Common myeloid progenitor, CD34-positive (primary cell): Measurements from ENCODE around the gene DACH2.
"Not testable (repeated sequence)": the region's sequence is repeated elsewhere in the genome, so short reads cannot be mapped to it uniquely, and the experiment has no call there.

Experiments used
- CTCF ChIA-PET: fragments of 350-600 bp; sonication (Branson Sonifier 250); formaldehyde crosslinking; loops from one replicate; lab custom pipeline; 2021; ENCODE audit warnings: antibody characterized with exemption; lab: Charles Lee
- POLR2A ChIA-PET: fragments of 350-600 bp; sonication (Branson Sonifier 250); formaldehyde crosslinking; loops from one replicate; lab custom pipeline; 2021; ENCODE audit warnings: antibody characterized with exemption; lab: Charles Lee
- DNase-seq, 3 donors: peaks; one replicate each; pipeline versions ENCODE4 v3.0.0 to v3.0.0-alpha.2; 2013
- H3K27ac ChIP-seq, 2 experiments: 1 replicate in 1 of 2; 2 replicates in 1 of 2; pipeline ENCODE4 v1.7.0; 2013; ENCODE audit warnings: inconsistent platforms in 2 of 2, low read length in 2 of 2, mild to moderate bottlenecking in 2 of 2, low read depth in 1 of 2, moderate library complexity in 1 of 2; ENCODE audit not compliant: severe bottlenecking in 2 of 2, insufficient read depth in 1 of 2, poor library complexity in 1 of 2
- H3K27me3 ChIP-seq, 5 experiments: replicated peaks in 2 of 5; 1 replicate in 3 of 5; 2 replicates in 2 of 5; pipeline versions ENCODE4 v1.6.1 to v1.7.0; 2013; ENCODE audit warnings: low read length in 4 of 5, mild to moderate bottlenecking in 2 of 5, moderate library complexity in 2 of 5, inconsistent platforms in 1 of 5; ENCODE audit not compliant: insufficient read depth in 5 of 5, control insufficient read depth in 4 of 5
- H3K36me3 ChIP-seq, 4 experiments: 1 replicate in 2 of 4; 2 replicates in 2 of 4; pipeline versions ENCODE4 v1.6.1 to v1.7.0; 2013; ENCODE audit warnings: low read length in 3 of 4, control low read depth in 1 of 4, mild to moderate bottlenecking in 1 of 4; ENCODE audit not compliant: control insufficient read depth in 4 of 4, insufficient read depth in 4 of 4
- H3K4me1 ChIP-seq, 4 experiments: 1 replicate in 3 of 4; 2 replicates in 1 of 4; pipeline versions ENCODE4 v1.6.1 to v1.7.1; 2013; ENCODE audit warnings: low read length in 3 of 4, mild to moderate bottlenecking in 3 of 4, control low read depth in 1 of 4, inconsistent platforms in 1 of 4, moderate library complexity in 1 of 4; ENCODE audit not compliant: control insufficient read depth in 4 of 4, insufficient read depth in 4 of 4; ENCODE audit errors: control extremely low read depth in 1 of 4
- H3K4me3 ChIP-seq, 7 experiments: 1 replicate in 4 of 7; 2 replicates in 3 of 7; pipeline versions ENCODE4 v1.5.1 to v1.7.0; 2013; ENCODE audit warnings: mild to moderate bottlenecking in 7 of 7, low read length in 6 of 7, moderate library complexity in 6 of 7, inconsistent platforms in 2 of 7, low read depth in 2 of 7, control low read depth in 1 of 7; ENCODE audit not compliant: insufficient read depth in 4 of 7, control insufficient read depth in 1 of 7; ENCODE audit errors: extremely low read depth in 1 of 7
- H3K9me3 ChIP-seq, 5 experiments: 1 replicate in 4 of 5; 2 replicates in 1 of 5; pipeline versions ENCODE4 v1.6.1 to v1.7.1; 2013; ENCODE audit warnings: low read length in 4 of 5, mild to moderate bottlenecking in 2 of 5, inconsistent platforms in 1 of 5, low read depth in 1 of 5, moderate library complexity in 1 of 5; ENCODE audit not compliant: control insufficient read depth in 4 of 5, insufficient read depth in 2 of 5; ENCODE audit errors: control extremely low read depth in 1 of 5
- WGBS: methylation state at CpG from one replicate; pipeline ENCODE4 v1.1.5; 2013; ENCODE audit not compliant: insufficient coverage; 5-methylcytosine and 5-hydroxymethylcytosine counted together

The DACH2 gene

GRCh38 chrX:86181325-86181724, 33.1 kb downstream of the DACH2 start:
- H3K9me3 ChIP-seq, H3K27me3 ChIP-seq, H3K4me3 ChIP-seq, DNase-seq, H3K4me1 ChIP-seq, POLR2A ChIA-PET, CTCF ChIA-PET, H3K27ac ChIP-seq, H3K36me3 ChIP-seq: not testable (repeated sequence)
- no CpG with 5 or more reads among the region's 7 CpGs for WGBS

GRCh38 chrX:86192827-86193226, 44.6 kb downstream of the DACH2 start:
- WGBS, result no CpG with 5 or more reads among the region's 1 CpG
- CTCF ChIA-PET, result no interaction called here
- Histone ChIP-seq H3K4me3 (no peak overlapping the region), H3K9me3 (no peaks in the 10 kb centered on the region), H3K27me3 (peaks cover 0 to 2% (median 0%) of the 10 kb centered on the region in 5 experiments), H3K27ac (no peak overlapping the region), H3K4me1 (no peaks in the 10 kb centered on the region), H3K36me3 (no peaks in the 10 kb centered on the region)
- POLR2A ChIA-PET, result no interaction called here
- no peak for DNase-seq

GRCh38 chrX:86194758-86195157, 46.5 kb downstream of the DACH2 start:
- H3K27ac ChIP-seq, result no peak overlapping the region
- DNase-seq, result no peak
- H3K4me1 ChIP-seq, result no peaks in the 10 kb centered on the region
- 92% methylated on average over 4 of the region's 6 CpGs for WGBS
- CTCF ChIA-PET, result no interaction called here
- H3K36me3 ChIP-seq, result no peaks in the 10 kb centered on the region
- POLR2A ChIA-PET, result no interaction called here
- no peak overlapping the region for H3K4me3 ChIP-seq
- H3K9me3 ChIP-seq, result no peaks in the 10 kb centered on the region
- H3K27me3 ChIP-seq, result peaks cover 0 to 2% (median 0%) of the 10 kb centered on the region in 5 experiments

GRCh38 chrX:86195343-86195742, 47.1 kb downstream of the DACH2 start:
- Histone ChIP-seq H3K4me1 (no peaks in the 10 kb centered on the region), H3K36me3 (no peaks in the 10 kb centered on the region), H3K9me3 (no peaks in the 10 kb centered on the region), H3K27ac (no peak overlapping the region), H3K27me3 (peaks cover 0 to 2% (median 0%) of the 10 kb centered on the region in 5 experiments), H3K4me3 (no peak overlapping the region)
- DNase-seq, result no peak
- ChIA-PET CTCF (no interaction called here), POLR2A (no interaction called here)
- 67% methylated on average over 2 of the region's 2 CpGs for WGBS

GRCh38 chrX:86197815-86198214, 49.6 kb downstream of the DACH2 start:
- POLR2A ChIA-PET, result no interaction called here
- no peaks in the 10 kb centered on the region for H3K27me3 ChIP-seq
- no peaks in the 10 kb centered on the region for H3K36me3 ChIP-seq
- WGBS, result 60% methylated on average over 1 of the region's 1 CpG
- no peak overlapping the region for H3K4me3 ChIP-seq
- CTCF ChIA-PET, result no interaction called here
- DNase-seq, result no peak
- no peak overlapping the region for H3K27ac ChIP-seq
- H3K9me3 ChIP-seq, result no peaks in the 10 kb centered on the region
- no peaks in the 10 kb centered on the region for H3K4me1 ChIP-seq

GRCh38 chrX:86210772-86211171, 62.5 kb downstream of the DACH2 start:
- DNase-seq, result no peak
- ChIA-PET POLR2A (no interaction called here), CTCF (no interaction called here)
- no peak overlapping the region for H3K4me3 ChIP-seq
- H3K27ac ChIP-seq, result no peak overlapping the region
- H3K27me3 ChIP-seq, result no peaks in the 10 kb centered on the region
- H3K9me3 ChIP-seq, result peaks cover 0 to 1% (median 0%) of the 10 kb centered on the region in 5 experiments
- 58% methylated on average over 3 of the region's 3 CpGs for WGBS
- no peaks in the 10 kb centered on the region for H3K4me1 ChIP-seq
- H3K36me3 ChIP-seq, result no peaks in the 10 kb centered on the region

- Histone ChIP-seq H3K4me1 (no peaks in the 10 kb centered on the region), H3K4me3 (no peak overlapping the region), H3K27ac (no peak overlapping the region), H3K9me3 (peaks cover 0 to 1% (median 0%) of the 10 kb centered on the region in 5 experiments), H3K36me3 (no peaks in the 10 kb centered on the region), H3K27me3 (no peaks in the 10 kb centered on the region)
- DNase-seq, result no peak
- ChIA-PET CTCF (no interaction called here), POLR2A (no interaction called here)
- WGBS, result no CpG with 5 or more reads among the region's 3 CpGs
Measured at GRCh38 chrX:86215260-86215659, 67.0 kb downstream of the DACH2 start.
